HL-60 (cell line): ENCODE data around the gene CYP27B1.

ENCODE experiments used
- CTCF ChIP-seq: IDR thresholded peaks from one replicate; pipeline ENCODE4 v1.5.1; 2011; ENCODE audit warnings: low read length, control low read depth, inconsistent platforms; ENCODE audit not compliant: insufficient read depth
- POLR2AphosphoS5 ChIP-seq: IDR thresholded peaks from 2 replicates; pipeline ENCODE4 v1.6.1; 2012; ENCODE audit warnings: low read depth

DNA sequence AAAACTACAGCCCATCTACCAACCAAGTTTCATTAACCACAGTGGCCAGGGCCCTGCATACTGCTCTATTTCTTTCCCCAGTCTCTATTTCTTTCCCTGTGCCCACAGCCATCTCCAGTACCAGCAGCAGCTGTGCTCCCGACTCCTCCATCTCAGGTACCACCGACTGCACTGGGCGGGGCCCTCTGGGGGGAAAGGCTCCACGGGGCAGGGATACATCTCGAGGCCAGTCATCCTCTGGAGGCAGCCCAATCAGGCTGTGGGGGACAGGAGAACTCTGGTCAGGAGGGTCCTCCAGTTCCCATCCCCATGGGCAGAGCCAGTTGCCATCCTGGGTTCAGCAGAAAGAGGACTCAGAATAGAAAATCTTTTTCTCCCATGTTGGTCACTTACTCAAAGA lies 17.8 kb downstream of the CYP27B1 start:
- no peak for TF ChIP-seq CTCF
- no peak for TF ChIP-seq POLR2AphosphoS5
